ENCODE data around the gene PRR23E.

The PRR23E gene

GRCh38 chr3:127165694-127166485, 27.0 kb upstream of the PRR23E start:
- no peak for DNase-seq

GRCh38 chr3:127166501-127167065, 26.3 kb upstream of the PRR23E start:
- no peak for DNase-seq

- no peak for DNase-seq
Measured at GRCh38 chr3:127167315-127168043, 25.5 kb upstream of the PRR23E start.

GRCh38 chr3:127168271-127168670, 24.7 kb upstream of the PRR23E start:
- no peak for DNase-seq

- DNase-seq, result no peak
Measured at GRCh38 chr3:127170814-127171213, 22.1 kb upstream of the PRR23E start.

GRCh38 chr3:127171320-127171719, 21.6 kb upstream of the PRR23E start:
- DNase-seq, result no peak

GRCh38 chr3:127171721-127172120, 21.2 kb upstream of the PRR23E start:
- DNase-seq, result no peak

- DNase-seq, result no peak
Measured at GRCh38 chr3:127172211-127172610, 20.7 kb upstream of the PRR23E start.

- no peak for DNase-seq
Measured at GRCh38 chr3:127172781-127173515, 20.0 kb upstream of the PRR23E start.

GRCh38 chr3:127173516-127174166, 19.3 kb upstream of the PRR23E start:
- DNase-seq, result no peak

- no peak for DNase-seq
Measured at GRCh38 chr3:127174284-127174683, 18.6 kb upstream of the PRR23E start.

- DNase-seq, result no peak
Measured at GRCh38 chr3:127174715-127175140, 18.2 kb upstream of the PRR23E start.

- DNase-seq, result no peak
Measured at GRCh38 chr3:127175272-127175671, 17.7 kb upstream of the PRR23E start.

GRCh38 chr3:127177226-127177625, 15.7 kb upstream of the PRR23E start:
- no peak for DNase-seq

- DNase-seq, result no peak
Measured at GRCh38 chr3:127180859-127181258, 12.1 kb upstream of the PRR23E start.

- DNase-seq, result no peak
Measured at GRCh38 chr3:127182431-127182830, 10.5 kb upstream of the PRR23E start.

- DNase-seq, result no peak
Measured at GRCh38 chr3:127182848-127183714, 9.8 kb upstream of the PRR23E start.

- no peak for DNase-seq
Measured at GRCh38 chr3:127183931-127184869, 8.7 kb upstream of the PRR23E start.

- no peak for DNase-seq
Measured at GRCh38 chr3:127184870-127185216, 8.1 kb upstream of the PRR23E start.

- DNase-seq, result no peak
Measured at GRCh38 chr3:127185268-127185667, 7.7 kb upstream of the PRR23E start.
